HG02678 (cell line): ENCODE results near the gene PDZD4.

Experiments used
- ATAC-seq: cut with Tn5 transposase; IDR thresholded peaks from one replicate; pipeline ENCODE4 v1.9.1; 2021; ENCODE audit warnings: mild to moderate bottlenecking, moderate library complexity; ENCODE audit not compliant: unreplicated experiment

The PDZD4 gene

GRCh38 chrX:153868576-153869472 lies 38.5 kb upstream of the PDZD4 start:
- ATAC-seq = no peak

- ATAC-seq = no peak
Observed at GRCh38 chrX:153867671-153868070, 37.3 kb upstream of the PDZD4 start.

GRCh38 chrX:153867139-153867538 lies 36.8 kb upstream of the PDZD4 start:
- no peak for ATAC-seq

- no peak for ATAC-seq
Observed at GRCh38 chrX:153866302-153867019, 36.1 kb upstream of the PDZD4 start.

- no peak for ATAC-seq
Observed at GRCh38 chrX:153865685-153866084, 35.3 kb upstream of the PDZD4 start.

- no peak for ATAC-seq
Observed at GRCh38 chrX:153865321-153865580, 34.9 kb upstream of the PDZD4 start.

GRCh38 chrX:153864561-153865320 lies 34.4 kb upstream of the PDZD4 start:
- no peak for ATAC-seq

GRCh38 chrX:153864101-153864500 lies 33.8 kb upstream of the PDZD4 start:
- ATAC-seq = no peak

GRCh38 chrX:153863251-153863991 lies 33.1 kb upstream of the PDZD4 start:
- no peak for ATAC-seq

- no peak for ATAC-seq
Observed at GRCh38 chrX:153862369-153863250, 32.3 kb upstream of the PDZD4 start.

GRCh38 chrX:153861733-153862310 lies 31.5 kb upstream of the PDZD4 start:
- no peak for ATAC-seq

- no peak for ATAC-seq
Observed at GRCh38 chrX:153861151-153861550, 30.8 kb upstream of the PDZD4 start.

GRCh38 chrX:153857348-153857903 lies 27.1 kb upstream of the PDZD4 start:
- no peak for ATAC-seq

GRCh38 chrX:153854702-153855101 lies 24.4 kb upstream of the PDZD4 start:
- ATAC-seq = no peak

- ATAC-seq = no peak
Observed at GRCh38 chrX:153853902-153854267, 23.5 kb upstream of the PDZD4 start.

GRCh38 chrX:153853180-153853901 lies 23.0 kb upstream of the PDZD4 start:
- ATAC-seq = no peak

- no peak for ATAC-seq
Observed at GRCh38 chrX:153851981-153852380, 21.6 kb upstream of the PDZD4 start.

- no peak for ATAC-seq
Observed at GRCh38 chrX:153848325-153848724, 18.0 kb upstream of the PDZD4 start.

GRCh38 chrX:153845842-153846241 lies 15.5 kb upstream of the PDZD4 start:
- no peak for ATAC-seq
